Skeletal muscle tissue (tissue), 4 donors: ENCODE results near the gene ZNF324B. TPM values are rescaled to one million over a fixed set of nuclear protein-coding genes. Genes with fewer than 3 reads are reported as not detected.
"Not testable (repeated sequence)": the region's sequence is repeated elsewhere in the genome, so short reads cannot be mapped to it uniquely, and the experiment has no call there.

Experiments
- H3K27ac ChIP-seq: one replicate; pipeline ENCODE4 v1.7.0; 2013; ENCODE audit warnings: mild to moderate bottlenecking, low read depth, low read length, inconsistent platforms
- H3K27me3 ChIP-seq, 3 donors: one replicate each; pipeline ENCODE4 v1.7.0; 2013; ENCODE audit warnings: low read length in 3 of 3; ENCODE audit not compliant: control insufficient read depth in 3 of 3, insufficient read depth in 3 of 3
- H3K36me3 ChIP-seq, 3 donors: one replicate each; pipeline ENCODE4 v1.7.0; 2013; ENCODE audit warnings: low read length in 3 of 3; ENCODE audit not compliant: control insufficient read depth in 3 of 3, insufficient read depth in 3 of 3
- H3K4me1 ChIP-seq, 3 donors: one replicate each; pipeline ENCODE4 v1.7.0; 2013; ENCODE audit warnings: low read length in 3 of 3, mild to moderate bottlenecking in 3 of 3; ENCODE audit not compliant: control insufficient read depth in 3 of 3, insufficient read depth in 3 of 3
- H3K4me3 ChIP-seq, 3 donors: one replicate each; pipeline ENCODE4 v1.7.0; 2013; ENCODE audit warnings: low read length in 3 of 3
- H3K9ac ChIP-seq, 3 donors: one replicate each; pipeline ENCODE4 v1.7.0; 2013; ENCODE audit warnings: low read length in 3 of 3, mild to moderate bottlenecking in 3 of 3, moderate library complexity in 2 of 3, low read depth in 1 of 3
- H3K9me3 ChIP-seq, 3 donors: one replicate each; pipeline ENCODE4 v1.7.0; 2013; ENCODE audit warnings: low read length in 3 of 3; ENCODE audit not compliant: control insufficient read depth in 3 of 3
- total RNA-seq: library from RNA; depleted of rRNA; stranded (reverse); fragments of >200 nt; gene quantifications from one replicate; pipeline ENCODE4 v1.2.3, GENCODE V29; 2014
- donor health status: Osteomylitis.

The ZNF324B gene
- total RNA-seq: 5.7 TPM

DNA sequence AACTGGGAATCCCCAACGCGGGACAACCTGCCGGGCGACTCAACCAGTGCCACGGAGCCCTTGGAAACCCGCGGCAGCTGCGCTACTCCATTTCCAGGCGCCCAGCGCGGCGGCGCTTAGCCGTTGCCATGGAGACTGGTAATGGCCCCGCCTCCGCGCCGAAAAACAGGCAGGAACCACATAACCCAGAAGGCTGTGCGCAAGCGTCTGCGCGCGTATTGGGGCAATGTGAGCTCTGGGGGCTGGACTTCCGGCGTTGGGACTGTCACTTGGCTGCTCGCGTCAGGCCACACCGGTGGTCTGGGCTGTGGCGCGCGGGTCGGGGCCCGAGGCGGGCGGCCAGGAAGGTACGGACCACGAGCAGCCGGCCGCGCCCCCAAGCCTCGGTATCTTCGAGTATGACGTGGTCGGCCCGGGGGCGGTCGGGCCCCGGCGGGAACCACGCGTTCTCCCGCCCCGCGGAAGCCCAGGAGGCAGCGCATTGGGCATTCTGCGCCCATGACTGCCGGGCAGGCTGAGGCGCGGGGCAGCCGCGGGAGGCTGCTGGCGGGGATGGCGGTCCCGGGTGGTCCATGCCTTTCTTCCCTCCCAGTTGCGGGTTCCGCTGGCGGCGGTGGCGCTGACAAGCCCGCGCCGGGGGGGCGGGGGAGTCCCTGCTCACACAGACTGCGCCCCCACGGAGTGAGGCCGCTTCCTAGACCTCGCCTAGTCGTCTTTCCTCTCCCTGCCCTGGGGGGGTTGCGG, at the start of gene ZNF324B:
Gene ZNF324B, plus strand, starts transcription at position 265 of the 744 bp plus-strand sequence. CDS start 2,080 bp downstream, outside the sequence.
- Histone ChIP-seq H3K27ac (peak within 1 kb of the TSS; percentile 51), H3K4me3 (peak within 1 kb of the TSS; percentile 73 to 88 (median 84)), H3K4me1 (peaks cover 11 to 19% (median 11%) of the 10 kb centered on the region in 3 donors), H3K36me3 (peaks cover 12 to 20% (median 15%) of the 10 kb centered on the region in 3 donors), H3K9me3 (no peaks in the 10 kb centered on the region), H3K27me3 (peaks cover 4 to 8% (median 4%) of the 10 kb centered on the region in 3 donors), H3K9ac (peak within 1 kb of the TSS; percentile 65 to 83 (median 79))

DNA sequence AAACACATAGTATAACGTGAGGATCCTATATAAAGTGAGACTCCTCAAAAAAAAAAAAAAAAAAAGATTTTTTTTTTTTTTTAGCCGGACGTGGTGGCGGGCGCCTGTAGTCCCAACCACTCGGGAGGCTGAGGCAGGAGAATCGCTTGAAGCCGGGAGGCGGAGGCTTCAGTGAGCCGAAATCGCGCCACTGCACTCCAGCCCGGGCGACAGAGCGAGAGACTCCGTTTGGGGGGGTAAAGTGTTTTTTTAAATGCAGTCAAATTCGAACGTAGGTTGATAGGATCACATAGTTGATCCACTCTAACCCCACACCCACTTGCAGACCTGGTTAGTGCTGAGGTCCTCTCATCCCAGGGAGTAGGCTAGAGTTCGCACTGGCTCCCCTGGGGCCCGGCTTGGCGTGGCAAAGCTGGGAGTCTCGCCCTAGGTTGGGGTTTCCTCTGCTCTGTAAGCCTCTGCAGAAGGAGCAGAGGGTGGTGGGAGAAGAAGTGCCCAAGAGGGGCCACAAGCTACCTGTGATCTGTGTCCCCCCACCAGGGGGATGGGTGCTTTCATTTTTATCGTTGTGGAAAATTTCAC, 49.5 kb upstream of the ZNF324B start:
- Histone ChIP-seq H3K4me3 (peak overlapping the region in 1 of 3 donors; percentile 71), H3K9ac (no peak overlapping the region), H3K9me3 (no peaks in the 10 kb centered on the region), H3K27me3 (peaks cover 10 to 24% (median 17%) of the 10 kb centered on the region in 3 donors), H3K4me1 (peaks cover 12 to 22% (median 16%) of the 10 kb centered on the region in 3 donors), H3K36me3 (peaks cover 0 to 3% (median 0%) of the 10 kb centered on the region in 3 donors), H3K27ac (no peak overlapping the region)

- H3K27me3 ChIP-seq, H3K9me3 ChIP-seq, H3K9ac ChIP-seq, H3K4me3 ChIP-seq, H3K36me3 ChIP-seq, H3K27ac ChIP-seq: not testable (repeated sequence)
- peaks cover 23 to 41% (median 26%) of the 10 kb centered on the region in 3 donors for H3K4me1 ChIP-seq
These were observed 47.4 kb upstream of the ZNF324B start for GRCh38 chr19:58403920-58404478.

DNA sequence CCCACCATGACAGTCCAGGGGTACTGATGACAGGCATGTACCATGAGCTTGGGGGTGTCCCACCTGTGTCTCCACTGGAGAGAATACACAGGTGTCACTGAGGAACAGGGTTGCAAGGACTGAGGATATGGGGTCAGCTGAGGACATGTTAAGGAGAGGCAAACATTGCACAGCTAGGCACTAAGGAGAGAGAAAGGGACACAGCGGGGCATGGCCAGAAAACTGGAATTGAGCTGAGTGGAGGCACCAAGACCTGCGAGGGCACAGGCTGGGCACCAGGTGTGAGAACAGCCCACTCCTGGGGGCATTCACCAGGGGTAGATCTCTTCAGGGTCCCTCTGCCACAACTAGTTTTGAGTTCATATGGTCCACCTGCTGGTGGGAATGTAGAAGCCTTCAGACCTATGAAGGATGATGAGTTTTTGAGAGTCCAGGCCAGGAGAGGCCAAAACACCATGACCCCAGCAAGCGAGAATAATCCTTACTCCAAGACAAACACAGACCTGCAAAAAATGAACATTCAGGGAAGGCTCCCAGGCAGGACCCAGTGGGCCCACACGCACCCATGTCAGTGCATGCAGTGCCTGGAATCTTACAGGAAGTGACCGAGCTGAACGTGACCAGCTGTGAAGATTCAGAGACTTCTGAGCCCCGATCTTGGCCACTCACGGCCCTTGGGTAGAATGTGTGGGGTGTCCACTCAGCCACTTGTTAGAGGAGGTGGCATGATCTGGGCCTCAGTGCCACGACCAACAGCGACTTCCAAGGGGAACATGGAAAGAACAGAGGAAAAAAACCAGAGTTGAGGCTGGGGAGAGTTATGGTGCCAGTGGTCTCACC, 44.4 kb upstream of the ZNF324B start:
- H3K4me3 ChIP-seq: peak overlapping the region; percentile 89 to 98 (median 96)
- H3K9ac ChIP-seq: peak overlapping the region in 2 of 3 donors; percentile 96
- H3K27me3 ChIP-seq: no peaks in the 10 kb centered on the region
- peaks cover 0 to 3% (median 0%) of the 10 kb centered on the region in 3 donors for H3K36me3 ChIP-seq
- H3K4me1 ChIP-seq: peaks cover 24 to 39% (median 25%) of the 10 kb centered on the region in 3 donors
- H3K27ac ChIP-seq: no peak overlapping the region
- no peaks in the 10 kb centered on the region for H3K9me3 ChIP-seq

GRCh38 chr19:58407658-58408151, 43.7 kb upstream of the ZNF324B start:
- H3K4me1 ChIP-seq: peaks cover 23 to 38% (median 25%) of the 10 kb centered on the region in 3 donors
- H3K27ac ChIP-seq: peak overlapping the region; percentile 91
- H3K9ac ChIP-seq: peak overlapping the region; percentile 91 to 96 (median 96)
- H3K36me3 ChIP-seq: peaks cover 0 to 3% (median 0%) of the 10 kb centered on the region in 3 donors
- no peaks in the 10 kb centered on the region for H3K27me3 ChIP-seq
- peak overlapping the region; percentile 89 to 98 (median 96) for H3K4me3 ChIP-seq
- H3K9me3 ChIP-seq: no peaks in the 10 kb centered on the region

- Histone ChIP-seq H3K4me3 (peak within 1 kb of the TSS; percentile 89 to 98 (median 96)), H3K27ac (peak within 1 kb of the TSS; percentile 91), H3K4me1 (peaks cover 23 to 38% (median 25%) of the 10 kb centered on the region in 3 donors), H3K9me3 (no peaks in the 10 kb centered on the region), H3K9ac (peak within 1 kb of the TSS; percentile 91 to 96 (median 96)), H3K36me3 (peaks cover 0 to 3% (median 0%) of the 10 kb centered on the region in 3 donors), H3K27me3 (no peaks in the 10 kb centered on the region)
These were observed 43.0 kb upstream of the ZNF324B start, which contains the start of gene ZNF584 for GRCh38 chr19:58408152-58409009. Gene ZNF584, plus strand, starts transcription at chr19:58408649. Its CDS starts 499 bp downstream, at chr19:58409148.

DNA sequence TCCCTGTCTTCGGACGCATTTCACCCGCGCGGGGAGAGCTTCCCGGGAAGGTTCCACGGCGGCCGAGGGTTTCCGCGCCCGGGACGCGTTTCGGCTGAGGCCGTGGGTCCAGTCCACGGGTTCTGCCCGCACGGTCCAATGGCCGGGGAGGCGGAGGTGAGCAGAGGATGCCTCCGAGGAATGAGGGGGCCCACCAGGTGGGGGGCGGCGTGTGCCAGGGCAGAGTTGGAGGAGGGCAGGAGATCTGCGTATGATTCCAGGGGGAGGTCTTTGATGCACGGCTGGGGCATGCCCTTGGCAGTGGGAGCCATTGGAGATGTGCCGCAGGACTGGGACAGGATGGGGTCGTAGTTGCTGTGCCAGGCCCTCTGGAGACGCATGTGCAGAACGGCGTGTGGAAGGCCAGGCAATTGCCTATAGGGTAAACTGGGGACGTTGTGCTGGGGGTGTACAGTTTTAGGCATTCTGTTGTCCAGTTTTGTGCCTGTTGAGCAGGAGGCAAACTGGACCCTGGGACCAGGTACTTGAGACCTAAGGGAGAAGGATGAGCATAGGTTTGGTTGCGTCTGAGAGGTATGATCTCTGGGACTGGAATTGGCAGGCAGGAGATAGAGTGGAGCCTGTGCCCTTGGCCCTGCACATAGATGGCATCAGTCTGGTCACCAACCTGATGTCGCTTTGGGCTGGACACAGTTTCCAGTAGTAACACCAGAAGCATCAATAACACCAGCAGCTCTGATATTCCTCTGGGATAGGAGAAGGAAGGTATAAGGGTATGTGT, 42.2 kb upstream of the ZNF324B start:
- H3K36me3 ChIP-seq: peaks cover 0 to 3% (median 0%) of the 10 kb centered on the region in 3 donors
- peaks cover 23 to 38% (median 25%) of the 10 kb centered on the region in 3 donors for H3K4me1 ChIP-seq
- no peaks in the 10 kb centered on the region for H3K27me3 ChIP-seq
- H3K9ac ChIP-seq: peak overlapping the region; percentile 91 to 96 (median 96)
- H3K9me3 ChIP-seq: no peaks in the 10 kb centered on the region
- peak overlapping the region; percentile 89 to 98 (median 96) for H3K4me3 ChIP-seq
- peak overlapping the region; percentile 91 for H3K27ac ChIP-seq

- Histone ChIP-seq H3K36me3 (peaks cover 31 to 43% (median 31%) of the 10 kb centered on the region in 3 donors), H3K4me3 (no peak overlapping the region), H3K27ac (no peak overlapping the region), H3K4me1 (no peaks in the 10 kb centered on the region), H3K9ac (no peak overlapping the region), H3K27me3 (no peaks in the 10 kb centered on the region), H3K9me3 (peaks cover 0 to 3% (median 0%) of the 10 kb centered on the region in 3 donors)
These were observed 34.8 kb upstream of the ZNF324B start for GRCh38 chr19:58416604-58417003.
